ENCODE results near the gene MLLT11. TPM values are rescaled to one million over a fixed set of nuclear protein-coding genes. Genes with fewer than 3 reads are reported as not detected.
"Not testable (repeated sequence)": the region's sequence is repeated elsewhere in the genome, so short reads cannot be mapped to it uniquely, and the experiment has no call there.

The MLLT11 gene
- polyA plus RNA-seq, 1 donor, result 17.4 TPM

GRCh38 chr1:151069103-151069486 lies 8.9 kb downstream of the MLLT11 start:
- no peaks in the 10 kb centered on the region for H3K27me3 ChIP-seq (ENCODE audit: control insufficient read depth, insufficient read depth, low read length)
- H3K4me1 ChIP-seq (ENCODE audit: control insufficient read depth, insufficient read depth, low read length), result peaks cover 4% of the 10 kb centered on the region
- H3K4me3 ChIP-seq (ENCODE audit: low read length), result no peak overlapping the region
- H3K27ac ChIP-seq (ENCODE audit: low read length), result no peak overlapping the region
- WGBS (ENCODE audit: insufficient coverage, low lambda C conversion rate), result 76% methylated on average over 3 of the region's 5 CpGs
- DNase-seq, result no peak
- H3K9me3 ChIP-seq (ENCODE audit: control insufficient read depth, low read depth, low read length), result no peaks in the 10 kb centered on the region
- peaks cover 3% of the 10 kb centered on the region for H3K36me3 ChIP-seq (ENCODE audit: control insufficient read depth, insufficient read depth, low read length)

GRCh38 chr1:151070474-151071276 lies 10.5 kb downstream of the MLLT11 start, which contains the start of gene GABPB2:
GABPB2 (plus strand) TSS chr1:151070761; CDS start chr1:151088190, 17,429 bp downstream.
- peaks cover 7% of the 10 kb centered on the region for H3K36me3 ChIP-seq (ENCODE audit: control insufficient read depth, insufficient read depth, low read length)
- no CpG with 5 or more reads among the region's 50 CpGs for WGBS (ENCODE audit: insufficient coverage, low lambda C conversion rate)
- H3K27ac ChIP-seq (ENCODE audit: low read length), result peak within 1 kb of the TSS; percentile 94
- peak within 1 kb of the TSS; percentile 77 for H3K4me3 ChIP-seq (ENCODE audit: low read length)
- DNase-seq, result peak; percentile 88 to 97
- H3K9me3 ChIP-seq (ENCODE audit: control insufficient read depth, low read depth, low read length), result no peaks in the 10 kb centered on the region
- peaks cover 4% of the 10 kb centered on the region for H3K4me1 ChIP-seq (ENCODE audit: control insufficient read depth, insufficient read depth, low read length)
- H3K27me3 ChIP-seq (ENCODE audit: control insufficient read depth, insufficient read depth, low read length), result no peaks in the 10 kb centered on the region

GRCh38 chr1:151072224-151072623 lies 12.0 kb downstream of the MLLT11 start:
- Histone ChIP-seq H3K9me3 (ENCODE audit: control insufficient read depth, low read depth, low read length) (no peaks in the 10 kb centered on the region), H3K27ac (ENCODE audit: low read length) (no peak overlapping the region), H3K4me1 (ENCODE audit: control insufficient read depth, insufficient read depth, low read length) (peaks cover 4% of the 10 kb centered on the region), H3K4me3 (ENCODE audit: low read length) (no peak overlapping the region), H3K27me3 (ENCODE audit: control insufficient read depth, insufficient read depth, low read length) (no peaks in the 10 kb centered on the region), H3K36me3 (ENCODE audit: control insufficient read depth, insufficient read depth, low read length) (peaks cover 7% of the 10 kb centered on the region)
- no CpG with 5 or more reads among the region's 13 CpGs for WGBS (ENCODE audit: insufficient coverage, low lambda C conversion rate)
- no peak for DNase-seq

GRCh38 chr1:151085953-151086559 lies 25.9 kb downstream of the MLLT11 start:
- whole genome bisulfite sequencing (ENCODE audit: insufficient coverage, low lambda C conversion rate), result 100% methylated on average over 1 of the region's 4 CpGs
- no peaks in the 10 kb centered on the region for H3K9me3 ChIP-seq (ENCODE audit: control insufficient read depth, low read depth, low read length)
- no peak overlapping the region for H3K4me3 ChIP-seq (ENCODE audit: low read length)
- no peak overlapping the region for H3K27ac ChIP-seq (ENCODE audit: low read length)
- no peaks in the 10 kb centered on the region for H3K27me3 ChIP-seq (ENCODE audit: control insufficient read depth, insufficient read depth, low read length)
- no peak for DNase-seq
- H3K4me1 ChIP-seq (ENCODE audit: control insufficient read depth, insufficient read depth, low read length), result no peaks in the 10 kb centered on the region
- no peaks in the 10 kb centered on the region for H3K36me3 ChIP-seq (ENCODE audit: control insufficient read depth, insufficient read depth, low read length)

GRCh38 chr1:151097426-151097825 lies 37.2 kb downstream of the MLLT11 start:
- not testable (repeated sequence) for H3K4me1 ChIP-seq (ENCODE audit: control insufficient read depth, insufficient read depth, low read length); H3K4me3 ChIP-seq (ENCODE audit: low read length); DNase-seq; H3K27ac ChIP-seq (ENCODE audit: low read length); H3K27me3 ChIP-seq (ENCODE audit: control insufficient read depth, insufficient read depth, low read length); H3K9me3 ChIP-seq (ENCODE audit: control insufficient read depth, low read depth, low read length)
- WGBS (ENCODE audit: insufficient coverage, low lambda C conversion rate), result no CpG with 5 or more reads among the region's 6 CpGs
- peaks cover 12% of the 10 kb centered on the region for H3K36me3 ChIP-seq (ENCODE audit: control insufficient read depth, insufficient read depth, low read length)

- no peaks in the 10 kb centered on the region for H3K27me3 ChIP-seq (ENCODE audit: control insufficient read depth, insufficient read depth, low read length)
- no peak for DNase-seq
- H3K27ac ChIP-seq (ENCODE audit: low read length), result no peak overlapping the region
- H3K4me3 ChIP-seq (ENCODE audit: low read length), result no peak overlapping the region
- H3K4me1 ChIP-seq (ENCODE audit: control insufficient read depth, insufficient read depth, low read length), result no peaks in the 10 kb centered on the region
- peaks cover 9% of the 10 kb centered on the region for H3K36me3 ChIP-seq (ENCODE audit: control insufficient read depth, insufficient read depth, low read length)
- WGBS (ENCODE audit: insufficient coverage, low lambda C conversion rate), result 100% methylated on average over 1 of the region's 1 CpG
- H3K9me3 ChIP-seq (ENCODE audit: control insufficient read depth, low read depth, low read length), result no peaks in the 10 kb centered on the region
These were observed 37.9 kb downstream of the MLLT11 start for GRCh38 chr1:151098126-151098525.

- DNase-seq, result no peak
- no peaks in the 10 kb centered on the region for H3K9me3 ChIP-seq (ENCODE audit: control insufficient read depth, low read depth, low read length)
- H3K4me1 ChIP-seq (ENCODE audit: control insufficient read depth, insufficient read depth, low read length), result no peaks in the 10 kb centered on the region
- peaks cover 21% of the 10 kb centered on the region for H3K36me3 ChIP-seq (ENCODE audit: control insufficient read depth, insufficient read depth, low read length)
- no peak overlapping the region for H3K4me3 ChIP-seq (ENCODE audit: low read length)
- H3K27me3 ChIP-seq (ENCODE audit: control insufficient read depth, insufficient read depth, low read length), result no peaks in the 10 kb centered on the region
- H3K27ac ChIP-seq (ENCODE audit: low read length), result no peak overlapping the region
These were observed 44.4 kb downstream of the MLLT11 start for GRCh38 chr1:151104630-151105029.

- Histone ChIP-seq H3K9me3 (ENCODE audit: control insufficient read depth, low read depth, low read length) (no peaks in the 10 kb centered on the region), H3K36me3 (ENCODE audit: control insufficient read depth, insufficient read depth, low read length) (peaks cover 24% of the 10 kb centered on the region), H3K27ac (ENCODE audit: low read length) (no peak overlapping the region), H3K4me1 (ENCODE audit: control insufficient read depth, insufficient read depth, low read length) (no peaks in the 10 kb centered on the region), H3K27me3 (ENCODE audit: control insufficient read depth, insufficient read depth, low read length) (no peaks in the 10 kb centered on the region), H3K4me3 (ENCODE audit: low read length) (no peak overlapping the region)
- DNase-seq, result no peak
- 75% methylated on average over 2 of the region's 2 CpGs for WGBS (ENCODE audit: insufficient coverage, low lambda C conversion rate)
These were observed 46.7 kb downstream of the MLLT11 start for GRCh38 chr1:151106894-151107293.

GRCh38 chr1:151108331-151108730 lies 48.1 kb downstream of the MLLT11 start:
- H3K36me3 ChIP-seq (ENCODE audit: control insufficient read depth, insufficient read depth, low read length), result peaks cover 29% of the 10 kb centered on the region

GRCh38 chr1:151113877-151114276 lies 53.7 kb downstream of the MLLT11 start:
- DNase-seq, result no peak
- H3K27ac ChIP-seq (ENCODE audit: low read length), result no peak overlapping the region
- H3K27me3 ChIP-seq (ENCODE audit: control insufficient read depth, insufficient read depth, low read length), result no peaks in the 10 kb centered on the region
- no peaks in the 10 kb centered on the region for H3K9me3 ChIP-seq (ENCODE audit: control insufficient read depth, low read depth, low read length)
- no peak overlapping the region for H3K4me3 ChIP-seq (ENCODE audit: low read length)
- no CpG with 5 or more reads among the region's 5 CpGs for WGBS (ENCODE audit: insufficient coverage, low lambda C conversion rate)
- H3K36me3 ChIP-seq (ENCODE audit: control insufficient read depth, insufficient read depth, low read length), result peaks cover 21% of the 10 kb centered on the region
- no peaks in the 10 kb centered on the region for H3K4me1 ChIP-seq (ENCODE audit: control insufficient read depth, insufficient read depth, low read length)

More at GRCh38 chr1:151108331-151108730, 48.1 kb downstream of the MLLT11 start:
- no peak for DNase-seq
- H3K27ac ChIP-seq (ENCODE audit: low read length), result no peak overlapping the region
- H3K4me3 ChIP-seq (ENCODE audit: low read length), result no peak overlapping the region
- no peaks in the 10 kb centered on the region for H3K27me3 ChIP-seq (ENCODE audit: control insufficient read depth, insufficient read depth, low read length)
- WGBS (ENCODE audit: insufficient coverage, low lambda C conversion rate), result no CpG with 5 or more reads among the region's 5 CpGs
- H3K4me1 ChIP-seq (ENCODE audit: control insufficient read depth, insufficient read depth, low read length), result no peaks in the 10 kb centered on the region
- no peaks in the 10 kb centered on the region for H3K9me3 ChIP-seq (ENCODE audit: control insufficient read depth, low read depth, low read length)

All from large intestine (tissue), 3 donors.